Raji (cell line): ENCODE measurements around the gene FGF4.

Source experiments
- POLR2A ChIP-seq: IDR thresholded peaks from 2 replicates; pipeline ENCODE4 v1.6.1; 2011; ENCODE audit warnings: low read depth, low read length, control low read depth; ENCODE audit not compliant: insufficient read depth

FGF4 gene

GRCh38 chr11:69760319-69760718 lies 14.8 kb downstream of the FGF4 start:
- no peak for TF ChIP-seq POLR2A

GRCh38 chr11:69752890-69753289 lies 22.3 kb downstream of the FGF4 start:
- no peak for TF ChIP-seq POLR2A

- no peak for TF ChIP-seq POLR2A
These were observed 24.1 kb downstream of the FGF4 start for GRCh38 chr11:69750875-69751597.

GRCh38 chr11:69750108-69750850 lies 24.9 kb downstream of the FGF4 start:
- TF ChIP-seq POLR2A, result no peak

GRCh38 chr11:69748637-69749036 lies 26.5 kb downstream of the FGF4 start:
- no peak for TF ChIP-seq POLR2A

GRCh38 chr11:69746752-69747742 lies 28.1 kb downstream of the FGF4 start:
- no peak for TF ChIP-seq POLR2A

- no peak for TF ChIP-seq POLR2A
These were observed 29.0 kb downstream of the FGF4 start for GRCh38 chr11:69746140-69746539.

- TF ChIP-seq POLR2A, result no peak
These were observed 29.9 kb downstream of the FGF4 start for GRCh38 chr11:69745201-69745600.

- TF ChIP-seq POLR2A, result no peak
These were observed 30.7 kb downstream of the FGF4 start for GRCh38 chr11:69744435-69744834.

- no peak for TF ChIP-seq POLR2A
These were observed 40.3 kb downstream of the FGF4 start for GRCh38 chr11:69734841-69735240.

- TF ChIP-seq POLR2A, result no peak
These were observed 40.8 kb downstream of the FGF4 start for GRCh38 chr11:69734367-69734766.

GRCh38 chr11:69732910-69733309 lies 42.2 kb downstream of the FGF4 start:
- no peak for TF ChIP-seq POLR2A

- TF ChIP-seq POLR2A, result no peak
These were observed 44.0 kb downstream of the FGF4 start for GRCh38 chr11:69731110-69731509.

GRCh38 chr11:69730500-69730899 lies 44.6 kb downstream of the FGF4 start:
- TF ChIP-seq POLR2A, result no peak

GRCh38 chr11:69729252-69729651 lies 45.9 kb downstream of the FGF4 start:
- TF ChIP-seq POLR2A, result no peak
